Breast epithelium (tissue), 3 donors: ENCODE data around the gene NEU4.

Experiments
- POLR2A ChIP-seq: fragments of 450-650 bp; IDR thresholded peaks from one replicate; pipeline ENCODE4 v1.6.1; 2016; ENCODE audit warnings: antibody characterized with exemption, mild to moderate bottlenecking, moderate library complexity
- POLR2AphosphoS5 ChIP-seq, 3 donors: sonication (generic); formaldehyde crosslinking; IDR thresholded peaks; one replicate each; pipeline ENCODE4 v1.6.1; 2017; ENCODE audit warnings: antibody characterized with exemption in 3 of 3
- TF ChIP-seq, protein P1 (sequence below), 3 donors: fragments of 450-650 bp; IDR thresholded peaks; one replicate each; pipeline ENCODE4 v1.5.1; 2016 to 2017; ENCODE audit warnings: antibody characterized with exemption in 3 of 3, mild to moderate bottlenecking in 3 of 3, moderate library complexity in 3 of 3

DNA sequence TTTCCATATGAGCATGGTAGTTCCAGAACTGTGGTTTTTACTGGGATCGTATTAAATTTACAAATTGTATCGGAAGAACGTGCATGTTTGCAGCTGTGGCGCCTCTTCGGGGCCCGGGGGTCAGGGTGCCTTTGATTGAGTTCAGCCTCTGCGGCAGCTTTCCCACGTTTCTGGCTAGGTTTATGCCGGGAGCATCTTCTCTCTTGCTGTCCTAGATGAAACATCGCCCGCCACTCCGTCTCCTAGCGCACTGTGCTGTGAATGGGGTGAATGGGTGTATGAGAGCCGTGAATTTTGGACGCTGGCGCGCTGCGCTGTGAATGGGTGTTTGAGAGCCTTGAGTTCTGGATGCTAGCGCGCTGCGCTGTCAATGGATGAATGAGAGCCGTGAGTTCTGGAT, 37.4 kb downstream of the NEU4 start:
- TF ChIP-seq, protein P1, sequence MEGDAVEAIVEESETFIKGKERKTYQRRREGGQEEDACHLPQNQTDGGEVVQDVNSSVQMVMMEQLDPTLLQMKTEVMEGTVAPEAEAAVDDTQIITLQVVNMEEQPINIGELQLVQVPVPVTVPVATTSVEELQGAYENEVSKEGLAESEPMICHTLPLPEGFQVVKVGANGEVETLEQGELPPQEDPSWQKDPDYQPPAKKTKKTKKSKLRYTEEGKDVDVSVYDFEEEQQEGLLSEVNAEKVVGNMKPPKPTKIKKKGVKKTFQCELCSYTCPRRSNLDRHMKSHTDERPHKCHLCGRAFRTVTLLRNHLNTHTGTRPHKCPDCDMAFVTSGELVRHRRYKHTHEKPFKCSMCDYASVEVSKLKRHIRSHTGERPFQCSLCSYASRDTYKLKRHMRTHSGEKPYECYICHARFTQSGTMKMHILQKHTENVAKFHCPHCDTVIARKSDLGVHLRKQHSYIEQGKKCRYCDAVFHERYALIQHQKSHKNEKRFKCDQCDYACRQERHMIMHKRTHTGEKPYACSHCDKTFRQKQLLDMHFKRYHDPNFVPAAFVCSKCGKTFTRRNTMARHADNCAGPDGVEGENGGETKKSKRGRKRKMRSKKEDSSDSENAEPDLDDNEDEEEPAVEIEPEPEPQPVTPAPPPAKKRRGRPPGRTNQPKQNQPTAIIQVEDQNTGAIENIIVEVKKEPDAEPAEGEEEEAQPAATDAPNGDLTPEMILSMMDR (IDR thresholded peaks at IDR 0.05) = no peak
- TF ChIP-seq POLR2A = no peak
- no peak for TF ChIP-seq POLR2AphosphoS5 (IDR thresholded peaks at IDR 0.05)
